ENCODE results near the gene NUMBL.
"Not testable (repeated sequence)": the region's sequence is repeated elsewhere in the genome, so short reads cannot be mapped to it uniquely, and the experiment has no call there.

NUMBL gene

GRCh38 chr19:40627486-40628279 is 62.8 kb downstream of the NUMBL start:
- Histone ChIP-seq H3K27me3 (ENCODE audit: low read length) (no peaks in the 10 kb centered on the region), H3K4me3 (ENCODE audit: insufficient read depth, low read length, poor library complexity, severe bottlenecking) (no peak overlapping the region), H3F3A (ENCODE audit: insufficient read depth) (no peaks in the 10 kb centered on the region), H3K9me3 (ENCODE audit: insufficient read depth, low read length) (no peaks in the 10 kb centered on the region), H3K36me3 (ENCODE audit: low read length) (no peaks in the 10 kb centered on the region), H3K9me2 (replicated peaks; ENCODE audit: insufficient read depth, low read length) (no peaks in the 10 kb centered on the region), H3K9ac (ENCODE audit: low read length) (no peak overlapping the region), H2AFZ (ENCODE audit: low read depth, low read length, severe bottlenecking) (no peak overlapping the region), H4K20me1 (ENCODE audit: low read depth, low read length) (no peaks in the 10 kb centered on the region), H3K79me2 (ENCODE audit: insufficient read depth, low read length) (no peaks in the 10 kb centered on the region), H3K4me2 (ENCODE audit: low read depth, low read length, poor library complexity, severe bottlenecking) (no peak overlapping the region), H3K27ac (ENCODE audit: low read depth, low read length) (no peak overlapping the region)
- TF ChIP-seq CTCF (IDR thresholded peaks at IDR 0.05; ENCODE audit: insufficient read depth, low read length, poor library complexity, severe bottlenecking) (no peak), EZH2phosphoT487 (conservative IDR thresholded peaks at IDR 0.05; ENCODE audit: low read length) (no peak)

DNA sequence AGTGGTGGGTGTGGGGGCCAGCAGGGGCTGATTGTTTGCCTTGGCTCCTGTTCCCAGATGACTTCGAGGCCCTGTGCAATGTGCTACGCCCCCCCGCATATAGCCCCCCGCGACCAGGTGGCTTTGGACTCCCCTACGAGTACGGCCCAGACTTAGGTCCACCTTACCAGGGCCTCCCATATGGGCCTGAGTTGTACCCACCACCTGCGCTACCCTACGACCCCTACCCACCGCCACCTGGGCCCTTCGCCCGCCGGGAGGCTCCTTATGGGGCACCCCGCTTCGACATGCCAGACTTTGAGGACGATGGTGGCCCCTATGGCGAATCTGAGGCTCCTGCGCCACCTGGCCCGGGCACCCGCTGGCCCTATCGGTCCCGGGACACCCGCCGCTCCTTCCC is 63.5 kb downstream of the NUMBL start:
- no peaks in the 10 kb centered on the region for H3K79me2 ChIP-seq (ENCODE audit: insufficient read depth, low read length)
- no peak overlapping the region for H3K4me3 ChIP-seq (ENCODE audit: insufficient read depth, low read length, poor library complexity, severe bottlenecking)
- H3K9ac ChIP-seq (ENCODE audit: low read length) = no peak overlapping the region
- TF ChIP-seq EZH2phosphoT487 (conservative IDR thresholded peaks at IDR 0.05; ENCODE audit: low read length) (no peak), CTCF (IDR thresholded peaks at IDR 0.05; ENCODE audit: insufficient read depth, low read length, poor library complexity, severe bottlenecking) (no peak)
- no peak overlapping the region for H3K27ac ChIP-seq (ENCODE audit: low read depth, low read length)
- no peaks in the 10 kb centered on the region for H3K36me3 ChIP-seq (ENCODE audit: low read length)
- no peaks in the 10 kb centered on the region for H4K20me1 ChIP-seq (ENCODE audit: low read depth, low read length)
- no peaks in the 10 kb centered on the region for H3K9me2 ChIP-seq (replicated peaks; ENCODE audit: insufficient read depth, low read length)
- no peaks in the 10 kb centered on the region for H3K9me3 ChIP-seq (ENCODE audit: insufficient read depth, low read length)
- H3K4me2 ChIP-seq (ENCODE audit: low read depth, low read length, poor library complexity, severe bottlenecking) = no peak overlapping the region
- no peaks in the 10 kb centered on the region for H3K27me3 ChIP-seq (ENCODE audit: low read length)
- no peak overlapping the region for H2AFZ ChIP-seq (ENCODE audit: low read depth, low read length, severe bottlenecking)
- H3F3A ChIP-seq (ENCODE audit: insufficient read depth) = no peaks in the 10 kb centered on the region

DNA sequence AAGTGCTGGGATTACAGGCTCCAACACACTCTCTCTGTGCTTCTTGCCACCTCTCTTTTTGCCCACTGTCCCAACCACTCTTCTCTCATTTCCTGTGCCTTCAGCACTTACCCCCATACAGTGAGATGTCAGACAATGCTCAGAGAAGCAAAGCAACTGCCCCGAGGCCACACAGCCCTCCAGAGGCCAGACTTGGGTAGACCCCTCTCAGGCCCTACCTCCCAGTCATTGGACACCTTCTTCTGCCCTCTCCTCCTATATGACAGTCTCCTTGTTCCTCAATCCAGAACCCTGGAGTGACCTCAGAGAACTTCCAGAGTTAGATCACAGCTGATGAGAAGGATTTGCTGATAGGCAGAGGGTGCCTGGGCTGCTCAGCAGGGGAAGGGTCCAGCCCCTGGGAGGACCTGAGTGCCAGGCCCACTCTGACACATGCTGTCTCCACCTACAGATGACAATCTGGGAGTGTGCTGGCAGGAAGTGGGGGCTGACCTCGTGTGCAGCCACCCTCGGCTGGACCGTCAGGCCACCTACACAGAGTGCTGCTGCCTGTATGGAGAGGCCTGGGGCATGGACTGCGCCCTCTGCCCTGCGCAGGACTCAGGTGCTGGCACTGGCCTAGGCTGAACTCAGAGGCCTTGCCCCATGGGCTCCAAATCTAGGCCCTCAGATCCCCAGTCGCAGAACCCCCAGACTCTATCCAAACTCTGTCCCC is 64.9 kb downstream of the NUMBL start:
- no peaks in the 10 kb centered on the region for H3K79me2 ChIP-seq (ENCODE audit: insufficient read depth, low read length)
- no peaks in the 10 kb centered on the region for H4K20me1 ChIP-seq (ENCODE audit: low read depth, low read length)
- no peaks in the 10 kb centered on the region for H3K9me2 ChIP-seq (replicated peaks; ENCODE audit: insufficient read depth, low read length)
- no peak overlapping the region for H2AFZ ChIP-seq (ENCODE audit: low read depth, low read length, severe bottlenecking)
- H3F3A ChIP-seq (ENCODE audit: insufficient read depth) = no peaks in the 10 kb centered on the region
- H3K27ac ChIP-seq (ENCODE audit: low read depth, low read length) = no peak overlapping the region
- H3K9me3 ChIP-seq (ENCODE audit: insufficient read depth, low read length) = no peaks in the 10 kb centered on the region
- TF ChIP-seq EZH2phosphoT487 (conservative IDR thresholded peaks at IDR 0.05; ENCODE audit: low read length) (no peak), CTCF (IDR thresholded peaks at IDR 0.05; ENCODE audit: insufficient read depth, low read length, poor library complexity, severe bottlenecking) (no peak)
- no peak overlapping the region for H3K9ac ChIP-seq (ENCODE audit: low read length)
- H3K36me3 ChIP-seq (ENCODE audit: low read length) = no peaks in the 10 kb centered on the region
- no peak overlapping the region for H3K4me3 ChIP-seq (ENCODE audit: insufficient read depth, low read length, poor library complexity, severe bottlenecking)
- no peak overlapping the region for H3K4me2 ChIP-seq (ENCODE audit: low read depth, low read length, poor library complexity, severe bottlenecking)
- H3K27me3 ChIP-seq (ENCODE audit: low read length) = no peaks in the 10 kb centered on the region

DNA sequence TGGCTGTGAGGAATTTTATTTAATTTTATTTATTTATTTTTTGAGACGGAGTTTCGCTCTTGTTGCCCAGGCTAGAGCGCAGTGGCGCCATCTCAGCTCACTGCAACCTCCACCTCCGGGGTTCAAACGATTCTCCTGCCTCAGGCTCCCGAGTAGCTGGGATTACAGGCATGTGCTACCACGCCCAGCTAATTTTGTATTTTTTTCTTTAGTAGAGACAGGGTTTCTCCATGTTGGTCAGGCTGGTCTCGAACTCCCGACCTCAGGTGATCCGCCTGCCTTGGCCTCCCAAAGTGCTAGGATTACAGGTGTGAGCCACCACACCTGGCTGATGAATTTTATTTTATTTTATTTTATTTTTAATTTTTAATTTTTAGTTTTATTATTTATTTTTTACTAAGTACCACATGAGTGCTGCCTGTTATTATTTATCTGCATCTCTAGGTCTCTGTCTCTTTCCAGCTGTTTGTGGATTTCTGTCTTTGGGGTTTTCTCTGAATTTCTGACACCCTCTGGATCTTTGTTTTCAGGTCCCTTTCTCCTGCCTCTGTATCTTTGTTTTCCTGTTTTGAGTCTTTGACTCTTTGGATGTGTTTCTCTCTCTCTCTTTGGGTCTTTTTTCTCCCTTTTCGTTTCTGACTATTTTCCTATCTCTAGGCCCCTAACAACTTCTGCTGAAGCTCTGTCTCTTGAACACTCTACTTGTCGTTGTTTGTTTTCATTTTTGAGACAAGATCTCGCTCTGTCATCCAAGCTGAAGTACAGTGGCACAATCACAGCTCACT is 65.9 kb downstream of the NUMBL start:
- not testable (repeated sequence) for H3K4me2 ChIP-seq (ENCODE audit: low read depth, low read length, poor library complexity, severe bottlenecking); H3K27me3 ChIP-seq (ENCODE audit: low read length); H3K9me3 ChIP-seq (ENCODE audit: insufficient read depth, low read length); H3F3A ChIP-seq (ENCODE audit: insufficient read depth); H2AFZ ChIP-seq (ENCODE audit: low read depth, low read length, severe bottlenecking); H3K9ac ChIP-seq (ENCODE audit: low read length); H4K20me1 ChIP-seq (ENCODE audit: low read depth, low read length); H3K27ac ChIP-seq (ENCODE audit: low read depth, low read length); H3K4me3 ChIP-seq (ENCODE audit: insufficient read depth, low read length, poor library complexity, severe bottlenecking); H3K79me2 ChIP-seq (ENCODE audit: insufficient read depth, low read length); H3K9me2 ChIP-seq (replicated peaks; ENCODE audit: insufficient read depth, low read length); H3K36me3 ChIP-seq (ENCODE audit: low read length)

All from SU-DHL-6 (cell line).